Esophagus squamous epithelium (tissue), 4 donors: ENCODE measurements around the gene FGF16.

ENCODE experiments used
- POLR2A ChIP-seq, 4 donors: fragments of 450-650 bp; IDR thresholded peaks; one replicate each; pipeline ENCODE4 v1.6.1; 2017; ENCODE audit warnings: antibody characterized with exemption in 4 of 4, mild to moderate bottlenecking in 4 of 4, moderate library complexity in 3 of 4
- TF ChIP-seq, protein P1 (sequence below), 6 experiments: fragments of 450-650 bp in 4 of 6; fragments of 200-600 bp in 2 of 6; sonication (generic) in 2 of 6; IDR thresholded peaks; one replicate each; pipeline ENCODE4 v1.5.1; 2016 to 2019; ENCODE audit warnings: antibody characterized with exemption in 6 of 6, mild to moderate bottlenecking in 4 of 6, moderate library complexity in 4 of 6

DNA sequence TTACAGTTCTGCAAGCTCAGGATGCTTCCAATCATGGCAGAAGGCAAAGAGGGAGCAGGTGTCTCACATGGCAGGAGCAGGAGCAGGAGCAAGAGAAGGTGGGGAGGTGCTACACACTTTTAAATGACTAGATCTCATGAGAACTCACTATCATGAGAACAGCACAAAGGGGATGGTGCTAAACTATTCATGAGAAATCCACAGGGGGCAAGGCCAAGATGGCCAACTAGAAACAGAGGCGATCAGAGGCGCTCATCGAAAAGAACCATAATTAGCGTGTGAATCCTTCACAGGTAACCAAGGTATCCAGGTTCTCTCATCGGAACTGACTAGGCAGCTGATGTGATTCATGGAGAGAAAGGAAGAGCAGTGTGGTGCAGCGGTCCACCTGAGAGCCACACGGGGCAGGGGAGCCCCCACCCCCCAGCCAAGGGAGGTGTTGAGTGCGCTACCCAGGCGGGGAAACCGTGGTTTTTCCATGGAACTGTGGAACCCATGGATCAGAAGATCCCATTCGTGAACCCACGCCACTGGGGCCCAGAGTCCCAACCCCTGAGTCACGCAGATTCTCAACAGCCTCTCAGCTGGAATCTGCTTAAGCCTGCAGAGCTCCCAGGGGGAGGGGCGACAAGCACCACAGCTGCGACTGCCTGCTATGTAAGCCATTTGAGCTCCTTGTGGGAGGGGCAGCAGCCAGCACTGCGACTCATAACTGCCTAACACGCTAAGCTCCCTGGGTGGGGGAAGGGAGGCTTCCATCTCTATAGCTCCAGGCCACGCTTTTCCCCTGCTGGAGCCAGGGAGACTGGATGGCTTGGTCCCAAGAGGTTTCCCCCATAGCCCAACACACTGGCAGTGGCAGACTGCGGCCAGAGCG lies 46.7 kb downstream of the FGF16 start:
- TF ChIP-seq, protein P1, sequence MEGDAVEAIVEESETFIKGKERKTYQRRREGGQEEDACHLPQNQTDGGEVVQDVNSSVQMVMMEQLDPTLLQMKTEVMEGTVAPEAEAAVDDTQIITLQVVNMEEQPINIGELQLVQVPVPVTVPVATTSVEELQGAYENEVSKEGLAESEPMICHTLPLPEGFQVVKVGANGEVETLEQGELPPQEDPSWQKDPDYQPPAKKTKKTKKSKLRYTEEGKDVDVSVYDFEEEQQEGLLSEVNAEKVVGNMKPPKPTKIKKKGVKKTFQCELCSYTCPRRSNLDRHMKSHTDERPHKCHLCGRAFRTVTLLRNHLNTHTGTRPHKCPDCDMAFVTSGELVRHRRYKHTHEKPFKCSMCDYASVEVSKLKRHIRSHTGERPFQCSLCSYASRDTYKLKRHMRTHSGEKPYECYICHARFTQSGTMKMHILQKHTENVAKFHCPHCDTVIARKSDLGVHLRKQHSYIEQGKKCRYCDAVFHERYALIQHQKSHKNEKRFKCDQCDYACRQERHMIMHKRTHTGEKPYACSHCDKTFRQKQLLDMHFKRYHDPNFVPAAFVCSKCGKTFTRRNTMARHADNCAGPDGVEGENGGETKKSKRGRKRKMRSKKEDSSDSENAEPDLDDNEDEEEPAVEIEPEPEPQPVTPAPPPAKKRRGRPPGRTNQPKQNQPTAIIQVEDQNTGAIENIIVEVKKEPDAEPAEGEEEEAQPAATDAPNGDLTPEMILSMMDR (IDR thresholded peaks at IDR 0.05) = no peak
- no peak for TF ChIP-seq POLR2A (IDR thresholded peaks at IDR 0.05)
